ENCODE measurements around the gene RANBP17. TPM values are rescaled to one million over a fixed set of nuclear protein-coding genes. Genes with fewer than 3 reads are reported as not detected.

The RANBP17 gene
- polyA plus RNA-seq, 4 donors = 0.67 to 6.1 (median 1.2) TPM

- H3K4me1 ChIP-seq (ENCODE audit: control insufficient read depth in 3 of 3, insufficient read depth in 2 of 3, low read depth in 1 of 3, low read length in 2 of 3) = no peaks in the 10 kb centered on the region
- DNase-seq (no peak), FAIRE-seq (no peak)
- H3K4me3 ChIP-seq (ENCODE audit: low read depth in 1 of 3, low read length in 3 of 3) = no peak overlapping the region
- H3K36me3 ChIP-seq (ENCODE audit: control insufficient read depth in 3 of 3, insufficient read depth in 2 of 3, low read depth in 1 of 3, low read length in 3 of 3) = no peaks in the 10 kb centered on the region
- H3K27me3 ChIP-seq (ENCODE audit: control insufficient read depth in 3 of 3, insufficient read depth in 3 of 3, low read length in 3 of 3) = no peaks in the 10 kb centered on the region
- H3K9me3 ChIP-seq (ENCODE audit: control insufficient read depth in 2 of 2, insufficient read depth in 1 of 2, low read depth in 1 of 2, low read length in 1 of 2) = no peaks in the 10 kb centered on the region
- WGBS, 3 donors = 85 to 92% (median 88%) methylated on average over 1 of the region's 1 CpG
- no peak overlapping the region for H3K27ac ChIP-seq (ENCODE audit: low read depth in 1 of 3, low read length in 2 of 3)
These were observed 380.7 kb downstream of the RANBP17 start for GRCh38 chr5:171242521-171242920.

- Histone ChIP-seq H3K9me3 (ENCODE audit: control insufficient read depth in 2 of 2, insufficient read depth in 1 of 2, low read depth in 1 of 2, low read length in 1 of 2) (peaks cover 0 to 11% of the 10 kb centered on the region in 2 donors), H3K36me3 (ENCODE audit: control insufficient read depth in 3 of 3, insufficient read depth in 2 of 3, low read depth in 1 of 3, low read length in 3 of 3) (peaks cover 0 to 6% (median 0%) of the 10 kb centered on the region in 3 donors), H3K27me3 (ENCODE audit: control insufficient read depth in 3 of 3, insufficient read depth in 3 of 3, low read length in 3 of 3) (no peaks in the 10 kb centered on the region), H3K4me1 (ENCODE audit: control insufficient read depth in 3 of 3, insufficient read depth in 2 of 3, low read depth in 1 of 3, low read length in 2 of 3) (no peaks in the 10 kb centered on the region), H3K4me3 (ENCODE audit: low read depth in 1 of 3, low read length in 3 of 3) (no peak overlapping the region), H3K27ac (ENCODE audit: low read depth in 1 of 3, low read length in 2 of 3) (no peak overlapping the region)
- FAIRE-seq (no peak), DNase-seq (no peak)
- WGBS, 3 donors = 89 to 90% (median 89%) methylated on average over 2 of the region's 2 CpGs
These were observed 384.4 kb downstream of the RANBP17 start for GRCh38 chr5:171246231-171246630.

- Histone ChIP-seq H3K36me3 (ENCODE audit: control insufficient read depth in 3 of 3, insufficient read depth in 2 of 3, low read depth in 1 of 3, low read length in 3 of 3) (peaks cover 0 to 6% (median 0%) of the 10 kb centered on the region in 3 donors), H3K4me3 (ENCODE audit: low read depth in 1 of 3, low read length in 3 of 3) (no peak overlapping the region), H3K9me3 (ENCODE audit: control insufficient read depth in 2 of 2, insufficient read depth in 1 of 2, low read depth in 1 of 2, low read length in 1 of 2) (peaks cover 0 to 11% of the 10 kb centered on the region in 2 donors), H3K27ac (ENCODE audit: low read depth in 1 of 3, low read length in 2 of 3) (no peak overlapping the region), H3K27me3 (ENCODE audit: control insufficient read depth in 3 of 3, insufficient read depth in 3 of 3, low read length in 3 of 3) (no peaks in the 10 kb centered on the region), H3K4me1 (ENCODE audit: control insufficient read depth in 3 of 3, insufficient read depth in 2 of 3, low read depth in 1 of 3, low read length in 2 of 3) (no peaks in the 10 kb centered on the region)
- DNase-seq (no peak), FAIRE-seq (no peak)
These were observed 387.6 kb downstream of the RANBP17 start for GRCh38 chr5:171249460-171249859.

GRCh38 chr5:171250738-171251137, 388.9 kb downstream of the RANBP17 start:
- H3K36me3 ChIP-seq (ENCODE audit: control insufficient read depth in 3 of 3, insufficient read depth in 2 of 3, low read depth in 1 of 3, low read length in 3 of 3) = peaks cover 0 to 6% (median 0%) of the 10 kb centered on the region in 3 donors
- no peak for DNase-seq
- no peak for FAIRE-seq
- no peaks in the 10 kb centered on the region for H3K27me3 ChIP-seq (ENCODE audit: control insufficient read depth in 3 of 3, insufficient read depth in 3 of 3, low read length in 3 of 3)
- no peak overlapping the region for H3K4me3 ChIP-seq (ENCODE audit: low read depth in 1 of 3, low read length in 3 of 3)
- no peak overlapping the region for H3K27ac ChIP-seq (ENCODE audit: low read depth in 1 of 3, low read length in 2 of 3)
- 92 to 100% (median 97%) methylated on average over 1 of the region's 1 CpG for WGBS, 3 donors
- no peaks in the 10 kb centered on the region for H3K4me1 ChIP-seq (ENCODE audit: control insufficient read depth in 3 of 3, insufficient read depth in 2 of 3, low read depth in 1 of 3, low read length in 2 of 3)
- H3K9me3 ChIP-seq (ENCODE audit: control insufficient read depth in 2 of 2, insufficient read depth in 1 of 2, low read depth in 1 of 2, low read length in 1 of 2) = peaks cover 0 to 11% of the 10 kb centered on the region in 2 donors

DNA sequence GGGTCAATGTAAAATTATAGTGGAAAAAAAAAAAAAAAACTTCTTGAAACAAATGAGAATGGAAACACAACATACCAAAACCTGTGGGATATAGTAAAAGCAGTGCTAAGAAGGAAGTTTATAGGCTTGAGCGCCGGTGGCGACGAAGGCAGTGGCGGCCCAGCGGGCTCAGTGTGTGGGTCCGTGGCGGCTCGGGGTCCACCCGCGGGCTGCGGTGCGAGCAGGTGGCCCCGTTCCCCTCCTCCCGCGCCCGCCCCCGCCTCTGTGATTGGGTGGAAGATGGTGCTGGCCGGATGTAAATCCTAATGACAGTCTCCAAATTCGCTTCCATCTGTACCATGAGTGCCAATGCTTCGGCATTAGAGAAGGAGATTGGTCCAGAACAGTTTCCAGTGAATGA, 389.7 kb downstream of the RANBP17 start:
- FAIRE-seq (no peak), DNase-seq (no peak)
- WGBS, 3 donors = 96 to 99% (median 98%) methylated on average over 20 to 21 of the region's 21 CpGs
- Histone ChIP-seq H3K27ac (ENCODE audit: low read depth in 1 of 3, low read length in 2 of 3) (no peak overlapping the region), H3K9me3 (ENCODE audit: control insufficient read depth in 2 of 2, insufficient read depth in 1 of 2, low read depth in 1 of 2, low read length in 1 of 2) (peaks cover 0 to 11% of the 10 kb centered on the region in 2 donors), H3K4me3 (ENCODE audit: low read depth in 1 of 3, low read length in 3 of 3) (no peak overlapping the region), H3K4me1 (ENCODE audit: control insufficient read depth in 3 of 3, insufficient read depth in 2 of 3, low read depth in 1 of 3, low read length in 2 of 3) (no peaks in the 10 kb centered on the region), H3K27me3 (ENCODE audit: control insufficient read depth in 3 of 3, insufficient read depth in 3 of 3, low read length in 3 of 3) (no peaks in the 10 kb centered on the region), H3K36me3 (ENCODE audit: control insufficient read depth in 3 of 3, insufficient read depth in 2 of 3, low read depth in 1 of 3, low read length in 3 of 3) (peaks cover 0 to 6% (median 0%) of the 10 kb centered on the region in 3 donors)

DNA sequence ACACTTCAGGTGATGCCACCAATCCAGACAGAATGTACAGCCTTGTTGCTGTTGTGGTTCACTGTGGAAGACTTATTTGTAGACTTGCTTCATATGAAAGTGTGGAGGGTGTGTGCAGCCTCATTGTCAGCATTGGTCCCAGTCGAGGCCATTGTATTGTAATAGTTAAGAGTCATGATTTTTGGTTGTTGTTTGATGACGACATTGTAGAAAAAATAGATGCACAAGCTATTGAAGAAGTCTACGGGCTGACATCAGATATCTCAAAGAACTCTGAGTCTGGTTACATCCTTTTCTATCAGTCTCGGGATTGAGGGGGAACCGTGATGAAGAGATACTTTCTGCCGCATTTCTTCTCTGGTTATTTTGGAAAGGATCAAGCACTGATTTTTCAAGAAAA, 390.9 kb downstream of the RANBP17 start:
- DNase-seq = no peak
- Histone ChIP-seq H3K9me3 (ENCODE audit: control insufficient read depth in 2 of 2, insufficient read depth in 1 of 2, low read depth in 1 of 2, low read length in 1 of 2) (peaks cover 0 to 11% of the 10 kb centered on the region in 2 donors), H3K4me1 (ENCODE audit: control insufficient read depth in 3 of 3, insufficient read depth in 2 of 3, low read depth in 1 of 3, low read length in 2 of 3) (no peaks in the 10 kb centered on the region), H3K36me3 (ENCODE audit: control insufficient read depth in 3 of 3, insufficient read depth in 2 of 3, low read depth in 1 of 3, low read length in 3 of 3) (peaks cover 0 to 6% (median 0%) of the 10 kb centered on the region in 3 donors), H3K4me3 (ENCODE audit: low read depth in 1 of 3, low read length in 3 of 3) (no peak overlapping the region), H3K27me3 (ENCODE audit: control insufficient read depth in 3 of 3, insufficient read depth in 3 of 3, low read length in 3 of 3) (no peaks in the 10 kb centered on the region), H3K27ac (ENCODE audit: low read depth in 1 of 3, low read length in 2 of 3) (no peak overlapping the region)
- FAIRE-seq = no peak
- WGBS, 3 donors = 92 to 98% (median 97%) methylated on average over 6 of the region's 6 CpGs

DNA sequence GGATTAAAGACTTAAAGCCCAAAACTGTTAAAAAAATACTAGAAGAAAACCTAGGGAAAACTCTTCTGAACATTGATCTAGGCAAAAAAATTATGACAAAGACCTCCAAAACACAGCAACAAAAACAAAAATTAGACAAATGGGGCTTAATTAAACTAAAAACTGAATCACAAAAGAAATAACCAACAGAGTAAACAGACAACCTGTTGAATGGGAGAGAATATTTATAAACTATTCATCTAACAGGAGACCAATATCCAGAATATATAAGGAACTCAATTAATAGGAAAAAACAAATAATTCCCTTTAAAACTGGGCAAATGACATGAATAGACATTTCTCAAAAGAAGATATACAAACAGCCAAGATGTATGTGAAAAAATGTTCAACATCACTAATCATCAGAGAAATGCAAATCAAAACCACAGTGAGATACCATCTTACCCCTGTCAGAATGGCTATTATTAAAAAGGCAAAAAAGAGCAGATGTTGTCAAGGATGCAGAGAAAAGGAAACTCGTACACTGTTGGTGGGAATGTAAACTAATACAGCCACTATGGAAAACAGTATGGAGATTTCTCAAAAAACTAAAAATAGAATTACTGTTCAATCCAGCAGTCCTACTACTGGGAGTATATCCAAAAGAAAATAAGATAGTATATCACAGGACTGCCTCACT, 397.1 kb downstream of the RANBP17 start:
- WGBS, 3 donors = 44 to 89% (median 53%) methylated on average over 1 of the region's 1 CpG
- Histone ChIP-seq H3K9me3 (ENCODE audit: control insufficient read depth in 2 of 2, insufficient read depth in 1 of 2, low read depth in 1 of 2, low read length in 1 of 2) (no peaks in the 10 kb centered on the region), H3K4me3 (ENCODE audit: low read depth in 1 of 3, low read length in 3 of 3) (no peak overlapping the region), H3K27me3 (ENCODE audit: control insufficient read depth in 3 of 3, insufficient read depth in 3 of 3, low read length in 3 of 3) (no peaks in the 10 kb centered on the region), H3K27ac (ENCODE audit: low read depth in 1 of 3, low read length in 2 of 3) (no peak overlapping the region), H3K4me1 (ENCODE audit: control insufficient read depth in 3 of 3, insufficient read depth in 2 of 3, low read depth in 1 of 3, low read length in 2 of 3) (no peaks in the 10 kb centered on the region), H3K36me3 (ENCODE audit: control insufficient read depth in 3 of 3, insufficient read depth in 2 of 3, low read depth in 1 of 3, low read length in 3 of 3) (no peaks in the 10 kb centered on the region)
- DNase-seq (no peak), FAIRE-seq (no peak)

GRCh38 chr5:171261361-171261760, 399.5 kb downstream of the RANBP17 start:
- Histone ChIP-seq H3K4me3 (ENCODE audit: low read depth in 1 of 3, low read length in 3 of 3) (no peak overlapping the region), H3K9me3 (ENCODE audit: control insufficient read depth in 2 of 2, insufficient read depth in 1 of 2, low read depth in 1 of 2, low read length in 1 of 2) (no peaks in the 10 kb centered on the region), H3K27me3 (ENCODE audit: control insufficient read depth in 3 of 3, insufficient read depth in 3 of 3, low read length in 3 of 3) (no peaks in the 10 kb centered on the region), H3K36me3 (ENCODE audit: control insufficient read depth in 3 of 3, insufficient read depth in 2 of 3, low read depth in 1 of 3, low read length in 3 of 3) (no peaks in the 10 kb centered on the region), H3K27ac (ENCODE audit: low read depth in 1 of 3, low read length in 2 of 3) (no peak overlapping the region), H3K4me1 (ENCODE audit: control insufficient read depth in 3 of 3, insufficient read depth in 2 of 3, low read depth in 1 of 3, low read length in 2 of 3) (no peaks in the 10 kb centered on the region)
- FAIRE-seq (no peak), DNase-seq (no peak)
- 73 to 91% (median 78%) methylated on average over 1 of the region's 1 CpG for WGBS, 3 donors

DNA sequence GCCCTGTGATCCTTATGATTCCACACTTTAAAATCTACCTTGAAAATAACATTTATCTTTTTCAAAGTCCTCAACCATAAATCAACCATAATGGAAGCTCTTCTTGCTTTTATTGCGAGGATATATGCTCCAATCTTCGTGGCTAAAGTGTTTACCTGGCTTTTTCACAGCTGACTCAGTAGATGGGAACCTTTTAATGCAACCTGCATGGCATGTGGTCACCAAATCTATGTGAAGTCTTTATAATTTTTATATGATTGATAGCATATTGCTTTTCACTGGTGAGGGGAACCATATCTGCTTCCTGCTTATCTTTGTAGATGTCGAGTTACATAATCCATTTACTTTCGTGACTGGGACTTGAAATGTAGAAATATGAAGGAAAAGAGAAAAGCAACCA, 400.1 kb downstream of the RANBP17 start:
- H3K4me1 ChIP-seq (ENCODE audit: control insufficient read depth in 3 of 3, insufficient read depth in 2 of 3, low read depth in 1 of 3, low read length in 2 of 3) = no peaks in the 10 kb centered on the region
- FAIRE-seq (no peak), DNase-seq (no peak)
- no peaks in the 10 kb centered on the region for H3K27me3 ChIP-seq (ENCODE audit: control insufficient read depth in 3 of 3, insufficient read depth in 3 of 3, low read length in 3 of 3)
- H3K27ac ChIP-seq (ENCODE audit: low read depth in 1 of 3, low read length in 2 of 3) = no peak overlapping the region
- WGBS, 3 donors = 92% methylated on average over 4 of the region's 4 CpGs
- no peak overlapping the region for H3K4me3 ChIP-seq (ENCODE audit: low read depth in 1 of 3, low read length in 3 of 3)
- H3K36me3 ChIP-seq (ENCODE audit: control insufficient read depth in 3 of 3, insufficient read depth in 2 of 3, low read depth in 1 of 3, low read length in 3 of 3) = no peaks in the 10 kb centered on the region
- no peaks in the 10 kb centered on the region for H3K9me3 ChIP-seq (ENCODE audit: control insufficient read depth in 2 of 2, insufficient read depth in 1 of 2, low read depth in 1 of 2, low read length in 1 of 2)
